Right ventricle myocardium inferior (tissue), 1 donor: ENCODE measurements around the gene PCIF1. TPM values are rescaled to one million over a fixed set of nuclear protein-coding genes. Genes with fewer than 3 reads are reported as not detected.
"Not testable (repeated sequence)": the region's sequence is repeated elsewhere in the genome, so short reads cannot be mapped to it uniquely, and the experiment has no call there.

Experiments
- ATAC-seq: fragments of 200-7000 bp; cut with Tn5 transposase; one replicate; pipeline ENCODE4 v1.9.1; 2020; ENCODE audit warnings: mild to moderate bottlenecking, moderate library complexity
- DNase-seq: peaks from one replicate; pipeline ENCODE4 v3.0.0; 2021; ENCODE audit errors: missing footprints
- intact Hi-C: fragments of 100-400 bp; cut with DNase I; formaldehyde crosslinking; loops from one replicate; pipeline ENCODE4 v1.11.0; 2022
- total RNA-seq: library from RNA; stranded (reverse); fragmentation: NEBNext Ultra II Directional; extraction: Animal tissue kit (Norgen Biotek cat#: 25700); gene quantifications from one replicate; pipeline ENCODE4 v1.2.1, GENCODE V29; 2021
- donor health status: DM: no; HTN: yes; CAD: no; lungs with severe emphysema.

PCIF1 gene
- total RNA-seq, 1 donor from 2014 or later = 22.5 TPM

DNA sequence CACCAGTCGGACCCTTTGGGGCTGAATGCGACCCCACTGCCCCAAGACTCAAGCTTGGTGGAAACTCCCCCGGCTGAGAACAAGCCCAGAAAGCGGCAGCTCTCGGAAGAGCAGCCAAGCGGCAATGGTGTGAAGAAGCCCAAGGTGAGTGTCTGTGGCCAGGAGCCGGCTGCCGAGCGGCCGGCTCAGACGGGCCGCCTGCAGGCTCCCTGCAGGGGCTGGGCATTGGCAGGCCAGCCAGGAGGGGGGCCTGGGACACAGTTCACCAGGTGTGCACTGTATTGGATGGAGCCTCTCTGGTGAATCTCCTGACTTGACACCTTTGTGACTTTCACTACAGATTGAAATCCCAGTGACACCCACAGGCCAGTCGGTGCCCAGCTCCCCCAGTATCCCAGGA is 6.0 kb downstream of the PCIF1 start:
- DNase-seq (no peak), ATAC-seq (no peak)
- intact Hi-C loops = no loop called here

DNA sequence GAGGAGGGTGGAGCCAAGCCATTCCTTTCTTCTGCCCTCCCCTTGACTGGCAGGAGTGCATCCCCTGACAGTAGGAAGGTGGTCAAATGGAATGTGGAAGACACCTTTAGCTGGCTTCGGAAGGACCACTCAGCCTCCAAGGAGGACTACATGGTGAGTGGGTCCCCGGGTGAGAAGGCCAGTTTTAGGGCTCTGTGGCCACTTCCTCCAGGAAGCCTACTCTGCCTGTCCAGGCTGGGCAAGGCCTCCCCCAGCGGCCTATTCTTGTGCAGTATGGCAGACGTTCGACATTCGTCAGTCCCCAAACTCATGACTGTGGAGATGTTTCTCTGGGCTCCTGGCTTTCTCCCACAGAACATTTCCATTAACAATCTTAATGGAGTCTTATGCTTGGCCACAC is 9.1 kb downstream of the PCIF1 start:
- intact Hi-C loops = no loop called here
- ATAC-seq (no peak), DNase-seq (no peak)

DNA sequence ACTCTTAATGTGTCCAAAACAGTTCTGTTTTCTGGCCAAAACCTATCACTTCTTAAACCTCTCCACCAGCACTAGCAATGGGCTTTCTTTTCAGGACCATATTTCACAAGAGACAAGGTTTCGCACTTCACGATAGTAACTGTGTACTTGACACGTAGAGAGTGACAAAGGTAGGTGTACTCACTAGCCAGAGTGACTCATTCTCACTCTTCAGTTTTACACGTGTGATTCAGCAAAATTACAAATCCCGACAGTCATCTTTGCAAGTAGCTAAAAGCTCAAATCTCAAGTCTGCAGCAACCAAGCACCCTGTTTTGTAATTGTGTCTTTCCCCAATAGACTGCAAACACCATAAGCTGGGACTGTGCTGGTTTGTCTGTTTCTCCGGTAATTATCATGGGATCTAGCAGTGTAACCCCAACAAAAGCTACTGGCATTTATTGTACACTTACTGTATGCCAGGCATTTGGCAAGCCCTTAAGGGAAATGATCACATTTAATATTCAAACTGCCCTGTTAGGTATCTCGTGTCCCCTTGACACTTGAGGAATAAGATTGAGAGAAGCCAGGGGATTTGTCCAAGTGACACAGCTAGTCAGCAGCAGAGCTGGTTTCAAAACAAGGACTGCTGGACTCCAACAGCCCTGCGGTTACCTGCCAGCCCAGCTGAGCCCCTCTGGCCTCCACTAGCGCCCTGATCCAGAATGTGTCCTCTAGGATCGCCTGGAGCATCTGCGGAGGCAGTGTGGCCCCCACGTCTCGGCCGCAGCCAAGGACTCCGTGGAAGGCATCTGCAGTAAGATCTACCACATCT is 9.9 kb downstream of the PCIF1 start:
- DNase-seq (no peak), ATAC-seq (no peak)
- intact Hi-C loops = no loop called here

DNA sequence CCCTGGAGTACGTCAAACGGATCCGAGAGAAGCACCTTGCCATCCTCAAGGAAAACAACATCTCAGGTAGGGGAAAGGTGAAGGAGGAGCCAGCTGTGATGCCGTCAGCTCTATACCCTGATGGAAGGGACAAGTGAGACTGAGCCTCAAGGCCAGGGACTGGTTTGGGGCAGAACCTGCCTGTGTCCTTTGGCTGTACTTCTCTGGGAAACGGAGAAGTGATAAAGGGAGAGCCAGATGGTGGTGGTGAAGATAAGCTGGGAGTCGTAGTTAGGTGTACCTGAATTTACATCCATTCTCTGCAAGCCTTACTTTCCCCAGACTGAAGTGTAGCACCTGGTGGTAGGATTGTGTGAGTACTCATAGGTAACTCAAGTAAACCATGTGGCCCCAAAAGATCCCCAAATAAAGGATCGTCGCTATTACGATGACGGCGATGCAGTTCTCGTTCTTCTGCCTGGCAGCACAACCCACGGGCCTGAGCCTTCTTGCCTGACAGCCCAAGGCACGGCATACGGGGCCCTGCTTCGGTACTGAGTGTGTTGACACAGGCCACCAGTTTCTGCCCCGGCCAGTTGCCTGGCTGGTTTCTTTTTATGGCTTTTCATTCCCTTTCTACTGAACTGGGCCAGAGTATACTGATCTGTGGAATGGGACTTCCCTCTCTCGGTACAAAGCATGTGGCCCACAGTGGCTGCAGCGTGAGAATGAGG is 10.6 kb downstream of the PCIF1 start:
- intact Hi-C loops = no loop called here
- ATAC-seq (no peak), DNase-seq (no peak)

DNA sequence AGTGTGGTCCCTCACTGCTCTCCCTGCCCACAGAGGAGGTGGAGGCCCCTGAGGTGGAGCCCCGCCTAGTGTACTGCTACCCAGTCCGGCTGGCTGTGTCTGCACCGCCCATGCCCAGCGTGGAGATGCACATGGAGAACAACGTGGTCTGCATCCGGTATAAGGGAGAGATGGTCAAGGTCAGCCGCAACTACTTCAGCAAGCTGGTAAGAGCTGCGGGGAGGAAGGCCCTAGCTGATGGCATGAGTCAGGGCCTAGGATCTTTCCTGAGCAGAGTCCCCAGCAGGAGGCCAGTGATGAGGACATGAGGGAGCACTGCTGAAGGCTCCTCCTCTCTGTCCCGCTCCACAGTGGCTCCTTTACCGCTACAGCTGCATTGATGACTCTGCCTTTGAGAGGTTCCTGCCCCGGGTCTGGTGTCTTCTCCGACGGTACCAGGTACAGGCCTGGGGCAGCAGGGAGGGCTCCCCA is 11.2 kb downstream of the PCIF1 start:
- intact Hi-C loops = no loop called here
- peak; percentile 45 for DNase-seq
- no peak for ATAC-seq

DNA sequence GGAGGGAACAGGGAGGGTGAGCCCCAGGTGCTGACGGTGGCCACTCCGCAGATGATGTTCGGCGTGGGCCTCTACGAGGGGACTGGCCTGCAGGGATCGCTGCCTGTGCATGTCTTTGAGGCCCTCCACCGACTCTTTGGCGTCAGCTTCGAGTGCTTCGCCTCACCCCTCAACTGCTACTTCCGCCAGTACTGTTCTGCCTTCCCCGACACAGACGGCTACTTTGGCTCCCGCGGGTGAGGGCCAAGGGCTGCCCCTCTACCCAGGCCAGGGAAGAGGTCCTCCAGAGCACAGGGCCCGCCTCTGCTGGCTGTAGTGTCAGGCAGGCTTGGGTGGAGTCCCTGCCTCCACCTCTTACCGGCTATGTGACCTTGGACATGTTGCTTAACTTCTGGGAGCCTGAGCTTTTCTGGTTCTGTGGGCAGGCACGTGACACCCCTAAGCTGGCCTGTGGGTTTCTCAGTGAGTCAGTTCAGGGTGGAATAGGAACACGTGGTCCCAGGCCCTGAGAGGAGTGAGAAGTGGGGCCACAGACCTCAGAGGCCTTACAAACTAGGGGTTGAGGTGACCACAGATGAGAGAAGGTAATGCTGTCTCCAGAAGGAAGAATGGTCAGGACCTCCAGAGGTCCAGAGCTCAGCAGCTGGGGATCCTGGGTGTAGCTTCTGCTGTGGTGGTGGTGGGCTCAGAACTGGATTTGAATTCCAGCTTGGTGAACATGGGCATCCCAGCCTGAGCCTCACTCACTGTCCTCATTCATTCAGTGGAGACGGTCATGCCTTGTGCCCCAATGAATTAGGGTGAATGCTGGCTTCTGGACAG is 11.9 kb downstream of the PCIF1 start:
- intact Hi-C loops = no loop called here
- DNase-seq (peak; percentile 69), ATAC-seq (peak; percentile 41)

DNA sequence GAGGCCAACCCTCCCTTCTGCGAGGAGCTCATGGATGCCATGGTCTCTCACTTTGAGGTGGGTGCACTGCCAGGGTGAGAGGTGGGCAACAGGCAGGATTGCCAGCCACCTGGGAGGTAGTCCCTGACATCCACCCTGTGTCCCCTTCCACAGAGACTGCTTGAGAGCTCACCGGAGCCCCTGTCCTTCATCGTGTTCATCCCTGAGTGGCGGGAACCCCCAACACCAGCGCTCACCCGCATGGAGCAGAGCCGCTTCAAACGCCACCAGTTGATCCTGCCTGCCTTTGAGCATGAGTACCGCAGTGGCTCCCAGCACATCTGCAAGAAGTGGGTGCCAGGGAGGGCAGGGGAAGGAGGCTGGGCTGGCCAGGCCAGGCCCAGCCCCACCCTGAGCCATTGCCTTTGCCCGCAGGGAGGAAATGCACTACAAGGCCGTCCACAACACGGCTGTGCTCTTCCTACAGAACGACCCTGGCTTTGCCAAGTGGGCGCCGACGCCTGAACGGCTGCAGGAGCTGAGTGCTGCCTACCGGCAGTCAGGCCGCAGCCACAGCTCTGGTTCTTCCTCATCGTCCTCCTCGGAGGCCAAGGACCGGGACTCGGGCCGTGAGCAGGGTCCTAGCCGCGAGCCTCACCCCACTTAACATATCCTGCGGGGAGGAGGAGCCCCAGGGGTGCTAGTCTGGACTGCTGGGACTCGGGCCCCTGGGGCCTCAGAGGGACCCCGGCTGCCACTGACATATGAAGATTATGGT is 12.8 kb downstream of the PCIF1 start:
- intact Hi-C loops = no loop called here
- DNase-seq = peak; percentile 26
- ATAC-seq = no peak

DNA sequence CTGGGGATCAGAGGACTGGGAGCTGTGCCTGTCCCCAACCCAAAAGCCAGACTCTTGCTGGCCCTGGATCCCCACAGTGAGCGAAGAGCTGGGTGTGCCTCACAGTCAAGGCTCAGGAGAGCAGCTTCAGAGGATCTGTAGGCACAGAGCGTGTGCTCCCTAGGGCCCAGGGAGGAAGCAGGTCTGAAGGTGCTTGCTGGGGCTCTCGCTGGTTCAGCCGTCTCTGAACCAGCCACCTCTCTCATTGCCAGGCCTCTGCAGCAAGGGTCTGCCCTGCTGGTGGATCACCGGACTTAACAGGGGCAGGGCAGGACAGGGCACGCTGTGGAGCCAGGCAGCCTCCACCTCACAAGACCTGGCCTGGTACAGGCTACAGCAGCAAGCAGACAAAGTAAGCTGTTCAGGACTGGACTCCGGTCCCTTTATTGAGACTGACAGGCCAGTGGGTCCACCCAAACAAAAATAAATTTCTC is 13.8 kb downstream of the PCIF1 start:
- DNase-seq = no peak
- intact Hi-C loops = no loop called here
- ATAC-seq = no peak

DNA sequence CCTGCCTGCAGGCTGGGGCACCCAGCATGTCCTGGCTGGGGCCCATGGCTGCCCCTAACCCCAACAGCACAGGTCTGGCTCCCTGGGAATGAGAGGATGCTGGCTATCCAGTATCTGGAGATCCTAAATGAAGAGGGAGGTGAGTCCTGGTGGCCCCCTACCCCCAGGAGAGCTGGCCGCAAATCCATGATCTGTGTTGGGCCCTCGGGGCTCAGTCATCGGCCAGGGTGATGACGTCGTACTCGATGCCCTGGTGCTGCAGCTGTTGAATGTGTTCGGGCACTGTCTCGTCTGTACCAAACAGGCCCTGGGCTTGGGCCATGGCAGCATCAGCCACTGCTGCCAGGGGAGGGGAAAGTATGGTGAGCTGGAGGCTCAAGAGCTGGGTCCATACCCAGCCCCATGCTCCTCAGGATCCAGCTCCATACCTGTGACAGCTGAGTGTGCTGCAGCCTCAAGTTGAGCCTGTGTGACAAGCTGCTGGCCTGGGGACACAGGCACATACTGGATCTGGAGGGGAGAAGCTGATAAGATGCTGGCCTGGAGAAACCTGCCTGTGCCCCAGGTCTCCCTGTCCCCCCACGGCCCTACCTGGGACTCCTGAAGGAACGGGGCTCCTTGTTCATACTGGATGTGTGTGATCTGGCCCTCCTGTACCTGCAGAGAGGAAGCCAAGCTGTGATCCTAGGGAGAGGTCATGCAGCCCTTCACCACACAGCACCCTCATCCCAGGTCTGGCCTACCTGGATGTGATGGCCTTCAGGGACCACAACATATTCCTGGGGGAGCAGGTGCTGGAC is 14.5 kb downstream of the PCIF1 start:
- intact Hi-C loops = no loop called here
- DNase-seq (peak; percentile 66), ATAC-seq (no peak)

DNA sequence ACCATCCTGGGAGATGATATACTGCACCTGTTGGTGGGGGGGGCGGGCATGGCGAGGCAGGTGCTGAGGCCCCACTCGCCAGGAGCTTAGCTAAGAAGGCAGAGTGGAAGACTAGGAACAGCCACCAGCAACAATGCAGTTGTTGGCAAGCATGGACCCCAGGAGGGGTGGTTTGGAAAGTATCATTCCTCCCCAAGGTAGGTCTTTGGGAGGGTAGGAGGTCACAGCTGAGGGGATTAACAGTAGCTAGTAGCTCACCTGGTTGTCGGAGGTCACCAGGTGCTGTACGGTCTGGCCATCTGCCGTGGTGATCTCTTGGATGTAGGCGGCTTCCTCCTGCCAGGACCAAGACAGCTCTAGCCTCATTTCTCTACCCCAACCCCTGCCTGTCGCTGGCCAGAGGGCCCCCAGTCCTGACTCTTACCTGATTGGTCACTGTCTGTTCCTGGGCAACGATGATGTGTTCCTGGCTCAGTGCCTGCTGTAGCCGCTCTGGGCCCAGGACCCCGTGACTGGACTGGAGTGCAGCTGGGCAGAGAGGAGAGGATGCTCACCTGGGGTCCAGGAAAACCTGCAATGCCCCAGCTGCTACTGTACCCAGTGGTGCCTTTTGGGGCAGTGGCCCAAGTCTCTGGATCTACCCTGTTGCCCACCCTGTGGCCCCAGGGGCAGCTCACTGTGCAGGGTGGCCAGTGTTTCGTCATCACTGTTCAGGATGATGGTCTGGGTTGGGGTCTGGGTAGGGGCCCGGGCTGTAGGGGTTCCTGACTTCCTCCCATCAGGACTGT is 15.3 kb downstream of the PCIF1 start:
- no peak for ATAC-seq
- DNase-seq = peak; percentile 56
- intact Hi-C loops = no loop called here

DNA sequence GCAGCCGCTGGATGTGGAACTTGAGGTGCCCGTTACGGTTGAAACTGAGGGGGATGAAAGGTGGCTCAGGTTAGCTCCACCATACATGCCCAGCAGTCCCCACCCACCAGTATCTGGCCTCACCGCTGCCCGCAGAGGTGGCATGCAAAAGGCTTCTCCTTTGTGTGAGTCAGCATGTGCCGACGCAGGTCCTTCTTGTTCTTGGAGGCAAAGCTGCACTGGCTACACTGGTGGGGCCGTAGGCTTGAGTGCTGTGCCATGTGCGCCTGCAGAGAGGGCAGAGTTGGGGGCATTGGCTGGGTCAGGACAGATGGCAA is 15.8 kb downstream of the PCIF1 start:
- intact Hi-C loops = no loop called here
- DNase-seq (peak; percentile 62), ATAC-seq (no peak)

DNA sequence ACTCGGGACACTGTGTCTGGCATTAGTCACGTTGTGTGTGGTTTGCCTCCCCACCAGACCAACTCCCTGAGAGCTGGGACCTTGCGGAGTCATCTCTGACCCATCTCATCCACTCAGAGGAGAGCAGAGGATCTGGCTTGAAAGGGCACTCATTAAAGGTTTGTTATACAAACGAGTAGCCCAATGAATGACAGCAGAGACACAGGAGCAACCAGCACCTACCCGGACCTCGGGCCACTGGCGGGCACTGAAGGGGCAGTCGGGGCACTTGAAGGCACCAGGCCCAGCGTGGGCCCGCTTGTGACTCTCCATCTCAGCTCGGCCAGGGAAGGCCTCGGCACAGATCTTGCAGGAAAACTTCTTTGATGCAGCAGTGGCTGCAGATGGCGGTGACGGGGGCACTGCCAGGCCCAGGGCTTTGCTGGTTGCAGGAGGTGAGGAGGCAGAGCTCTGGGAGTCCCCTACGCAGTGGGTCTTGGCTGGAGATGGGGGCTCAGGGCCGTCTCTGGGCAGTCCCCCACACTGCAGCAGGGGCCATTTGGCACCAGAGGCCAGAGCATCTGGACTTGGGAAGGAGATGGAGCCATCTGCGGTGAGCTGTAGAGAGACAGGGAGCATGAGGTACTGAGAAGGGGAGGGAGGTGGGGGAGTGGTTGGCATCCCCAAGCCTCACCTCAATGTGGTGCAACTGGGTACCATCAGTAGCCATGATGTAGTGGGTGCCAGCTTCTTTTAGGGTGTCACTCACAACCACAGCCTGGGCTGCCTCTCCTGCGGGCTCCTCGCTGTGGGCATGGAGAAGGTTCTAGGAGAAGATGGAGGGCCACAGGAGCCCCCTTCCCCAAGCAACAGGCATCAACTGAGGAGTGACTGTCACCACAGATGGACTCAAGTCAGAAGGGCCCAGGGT is 17.7 kb downstream of the PCIF1 start:
- ATAC-seq (no peak), DNase-seq (no peak)
- intact Hi-C loops = no loop called here

DNA sequence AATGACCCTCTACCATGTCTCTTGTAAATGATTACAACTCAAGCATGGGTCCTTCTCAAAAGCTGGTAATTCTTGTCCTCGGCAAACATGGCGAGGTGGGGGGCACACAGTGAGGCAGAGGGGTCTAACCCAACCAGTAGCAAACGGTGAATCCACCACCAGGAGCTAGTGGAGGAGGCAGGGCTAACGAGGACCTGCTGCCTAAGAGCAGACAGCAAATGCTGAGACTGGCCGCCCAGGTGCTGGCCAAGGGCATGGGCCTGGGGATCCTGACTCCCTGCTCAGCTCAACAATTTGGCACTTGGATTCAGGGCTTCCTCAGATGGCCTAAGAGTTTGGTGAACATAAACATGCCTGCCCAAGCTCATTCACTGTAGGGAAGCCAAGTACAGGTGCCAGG is 18.4 kb downstream of the PCIF1 start:
- no peak for ATAC-seq
- intact Hi-C loops = no loop called here
- peak; percentile 9 for DNase-seq

DNA sequence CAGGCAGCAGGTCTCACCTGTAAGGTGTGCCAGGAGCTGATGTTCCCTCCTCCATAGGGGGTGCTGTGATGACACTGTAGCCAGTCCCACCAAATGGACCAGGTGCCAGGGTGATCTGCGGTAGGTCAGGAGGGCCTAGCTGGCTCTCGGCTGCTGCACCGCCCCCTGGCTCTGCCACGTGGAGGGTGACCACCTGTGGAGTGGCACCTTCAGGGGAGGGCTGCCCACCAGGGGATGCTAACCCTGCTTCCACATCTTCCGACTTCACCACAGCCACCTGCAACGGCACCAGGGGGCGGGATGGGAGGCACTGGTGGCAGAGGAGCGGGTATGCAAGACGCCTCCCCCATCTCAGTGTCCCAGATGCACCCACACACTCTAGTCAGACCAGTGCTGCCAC is 19.2 kb downstream of the PCIF1 start:
- peak; percentile 16 for DNase-seq
- ATAC-seq = no peak
- intact Hi-C loops = no loop called here

DNA sequence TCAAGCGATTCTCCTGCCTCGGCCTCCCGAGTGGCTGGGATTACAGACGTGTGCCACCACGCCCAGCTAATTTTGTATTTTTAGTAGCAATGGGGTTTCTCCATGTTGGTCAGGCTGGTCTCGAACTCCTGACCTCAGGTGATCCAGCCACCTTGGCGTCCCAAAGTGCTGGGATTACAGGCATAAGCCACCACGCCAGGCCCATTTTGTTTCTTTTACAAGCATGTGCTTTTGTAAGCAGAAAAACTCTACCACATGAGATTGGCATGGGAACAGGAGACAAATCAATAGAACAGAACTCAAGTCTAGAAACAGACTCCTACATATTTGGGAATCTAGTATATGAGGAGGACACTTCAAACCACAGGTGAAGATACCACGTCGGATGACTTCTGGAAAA is 21.8 kb downstream of the PCIF1 start:
- ATAC-seq, intact Hi-C loops, DNase-seq: not testable (repeated sequence)
